Gastrocnemius medialis (tissue), 4 donors: ENCODE measurements around the gene BIN2.

Source experiments
- POLR2A ChIP-seq, 2 donors: fragments of 450-650 bp; IDR thresholded peaks; one replicate each; pipeline ENCODE4 v1.6.1; 2017; ENCODE audit warnings: antibody characterized with exemption in 2 of 2, mild to moderate bottlenecking in 2 of 2, moderate library complexity in 2 of 2
- TF ChIP-seq, protein P1 (sequence below), 5 experiments: fragments of 450-650 bp in 3 of 5; fragments of 200-600 bp in 2 of 5; sonication (generic) in 2 of 5; IDR thresholded peaks in 4 of 5; conservative IDR thresholded peaks in 1 of 5; 1 replicate in 4 of 5; 2 replicates in 1 of 5; pipeline ENCODE4 v1.5.1; 2016 to 2019; ENCODE audit warnings: antibody characterized with exemption in 5 of 5, mild to moderate bottlenecking in 3 of 5, moderate library complexity in 3 of 5

GRCh38 chr12:51285843-51286242 is 38.1 kb downstream of the BIN2 start:
- TF ChIP-seq, protein P1, sequence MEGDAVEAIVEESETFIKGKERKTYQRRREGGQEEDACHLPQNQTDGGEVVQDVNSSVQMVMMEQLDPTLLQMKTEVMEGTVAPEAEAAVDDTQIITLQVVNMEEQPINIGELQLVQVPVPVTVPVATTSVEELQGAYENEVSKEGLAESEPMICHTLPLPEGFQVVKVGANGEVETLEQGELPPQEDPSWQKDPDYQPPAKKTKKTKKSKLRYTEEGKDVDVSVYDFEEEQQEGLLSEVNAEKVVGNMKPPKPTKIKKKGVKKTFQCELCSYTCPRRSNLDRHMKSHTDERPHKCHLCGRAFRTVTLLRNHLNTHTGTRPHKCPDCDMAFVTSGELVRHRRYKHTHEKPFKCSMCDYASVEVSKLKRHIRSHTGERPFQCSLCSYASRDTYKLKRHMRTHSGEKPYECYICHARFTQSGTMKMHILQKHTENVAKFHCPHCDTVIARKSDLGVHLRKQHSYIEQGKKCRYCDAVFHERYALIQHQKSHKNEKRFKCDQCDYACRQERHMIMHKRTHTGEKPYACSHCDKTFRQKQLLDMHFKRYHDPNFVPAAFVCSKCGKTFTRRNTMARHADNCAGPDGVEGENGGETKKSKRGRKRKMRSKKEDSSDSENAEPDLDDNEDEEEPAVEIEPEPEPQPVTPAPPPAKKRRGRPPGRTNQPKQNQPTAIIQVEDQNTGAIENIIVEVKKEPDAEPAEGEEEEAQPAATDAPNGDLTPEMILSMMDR (IDR thresholded peaks at IDR 0.05 in 4 of 5, conservative IDR thresholded peaks at IDR 0.05 in 1 of 5) = no peak
- no peak for TF ChIP-seq POLR2A (IDR thresholded peaks at IDR 0.05)
